ENCODE measurements around the gene DSCAM. TPM values are rescaled to one million over a fixed set of nuclear protein-coding genes. Genes with fewer than 3 reads are reported as not detected.
A peak's percentile ranks its signal among the peaks of the same experiment; 100 is the strongest.

Gene DSCAM
- total RNA-seq, 2 donors from 2014 or later: 18.5 to 25.5 TPM

DNA sequence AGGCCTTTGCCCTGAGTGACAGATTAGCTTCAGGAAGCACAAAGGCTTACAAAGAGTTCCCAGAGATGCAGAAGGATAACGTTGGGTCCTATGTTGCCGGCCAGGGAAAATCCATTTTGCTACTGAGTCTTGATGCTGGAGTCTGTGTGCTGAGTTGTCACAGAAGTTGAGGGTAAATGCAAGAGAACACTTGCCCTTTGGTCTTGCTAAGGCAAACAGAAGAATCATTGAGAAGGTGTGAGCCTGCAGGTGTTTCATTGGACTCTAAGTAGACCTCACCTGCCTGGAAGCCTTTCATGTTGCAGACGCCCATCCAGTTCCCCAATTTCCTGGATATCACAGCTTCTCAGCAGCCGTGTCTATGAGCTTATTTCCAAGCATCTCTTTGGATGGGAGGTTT is 874.5 kb downstream of the DSCAM start:
- Histone ChIP-seq H3K9me3 (ENCODE audit: control insufficient read depth, low read length) (no peaks in the 10 kb centered on the region), H3K27ac (ENCODE audit: low read depth, low read length) (no peak overlapping the region), H3K27me3 (ENCODE audit: control insufficient read depth, insufficient read depth, low read length, poor library complexity, severe bottlenecking) (peaks cover 4% of the 10 kb centered on the region), H3K9ac (ENCODE audit: extremely low read depth, low read length, poor library complexity, severe bottlenecking) (no peak overlapping the region), H3K4me3 (ENCODE audit: low read length) (peak overlapping the region; percentile 7), H3K36me3 (ENCODE audit: control insufficient read depth, insufficient read depth, low read length) (no peaks in the 10 kb centered on the region), H3K4me1 (ENCODE audit: control insufficient read depth, insufficient read depth, low read length) (peaks cover 3% of the 10 kb centered on the region)
- Mint-ChIP-seq H3K36me3 (ENCODE audit: low read depth) (no peaks in the 10 kb centered on the region), H3K4me3 (no peak overlapping the region), H3K27ac (no peak overlapping the region), H3K9me3 (peaks cover 2% of the 10 kb centered on the region), H3K27me3 (ENCODE audit: insufficient read depth) (peaks cover 4% of the 10 kb centered on the region), H3K4me1 (peaks cover 2% of the 10 kb centered on the region)
- peak; percentile 8 for DNase-seq
- TF ChIP-seq, protein P1, sequence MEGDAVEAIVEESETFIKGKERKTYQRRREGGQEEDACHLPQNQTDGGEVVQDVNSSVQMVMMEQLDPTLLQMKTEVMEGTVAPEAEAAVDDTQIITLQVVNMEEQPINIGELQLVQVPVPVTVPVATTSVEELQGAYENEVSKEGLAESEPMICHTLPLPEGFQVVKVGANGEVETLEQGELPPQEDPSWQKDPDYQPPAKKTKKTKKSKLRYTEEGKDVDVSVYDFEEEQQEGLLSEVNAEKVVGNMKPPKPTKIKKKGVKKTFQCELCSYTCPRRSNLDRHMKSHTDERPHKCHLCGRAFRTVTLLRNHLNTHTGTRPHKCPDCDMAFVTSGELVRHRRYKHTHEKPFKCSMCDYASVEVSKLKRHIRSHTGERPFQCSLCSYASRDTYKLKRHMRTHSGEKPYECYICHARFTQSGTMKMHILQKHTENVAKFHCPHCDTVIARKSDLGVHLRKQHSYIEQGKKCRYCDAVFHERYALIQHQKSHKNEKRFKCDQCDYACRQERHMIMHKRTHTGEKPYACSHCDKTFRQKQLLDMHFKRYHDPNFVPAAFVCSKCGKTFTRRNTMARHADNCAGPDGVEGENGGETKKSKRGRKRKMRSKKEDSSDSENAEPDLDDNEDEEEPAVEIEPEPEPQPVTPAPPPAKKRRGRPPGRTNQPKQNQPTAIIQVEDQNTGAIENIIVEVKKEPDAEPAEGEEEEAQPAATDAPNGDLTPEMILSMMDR (conservative IDR thresholded peaks at IDR 0.05): no peak
- 59 to 80% methylated on average over 2 to 4 of the region's 4 CpGs for WGBS, 2 experiments (ENCODE audit: insufficient coverage in 1 of 2, insufficient read length in 1 of 2)

DNA sequence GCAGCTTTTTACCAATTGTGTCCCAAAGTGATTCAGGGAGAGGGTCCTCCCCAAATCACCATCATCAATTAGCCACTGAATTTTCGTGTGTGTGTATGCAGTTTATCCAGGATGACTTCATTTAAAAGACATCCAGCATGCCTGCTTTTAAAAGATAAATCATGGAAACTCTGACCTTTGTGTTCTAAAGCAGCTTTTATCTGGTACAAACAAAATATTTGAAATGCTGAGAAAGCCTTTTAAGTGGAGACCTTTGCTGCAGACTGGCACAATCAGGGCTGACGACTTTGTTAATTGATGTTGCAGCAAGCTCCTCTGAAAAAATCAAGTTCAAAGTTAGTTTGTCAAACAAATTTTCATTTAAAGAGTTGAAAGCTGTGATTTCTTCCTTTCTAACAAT is 875.0 kb downstream of the DSCAM start:
- peak overlapping the region; percentile 7 for H3K4me3 ChIP-seq (ENCODE audit: low read length)
- H3K4me1 ChIP-seq (ENCODE audit: control insufficient read depth, insufficient read depth, low read length): peaks cover 3% of the 10 kb centered on the region
- peak overlapping the region; percentile 38 for H3K27ac ChIP-seq (ENCODE audit: low read depth, low read length)
- no peaks in the 10 kb centered on the region for H3K36me3 ChIP-seq (ENCODE audit: control insufficient read depth, insufficient read depth, low read length)
- no peak for DNase-seq
- H3K36me3 Mint-ChIP-seq (ENCODE audit: low read depth): no peaks in the 10 kb centered on the region
- no peak overlapping the region for H3K4me3 Mint-ChIP-seq
- peaks cover 4% of the 10 kb centered on the region for H3K27me3 Mint-ChIP-seq (ENCODE audit: insufficient read depth)
- H3K9me3 ChIP-seq (ENCODE audit: control insufficient read depth, low read length): no peaks in the 10 kb centered on the region
- TF ChIP-seq, protein P1 (conservative IDR thresholded peaks at IDR 0.05): no peak
- H3K9me3 Mint-ChIP-seq: peaks cover 5% of the 10 kb centered on the region
- H3K27me3 ChIP-seq (ENCODE audit: control insufficient read depth, insufficient read depth, low read length, poor library complexity, severe bottlenecking): peaks cover 4% of the 10 kb centered on the region
- H3K9ac ChIP-seq (ENCODE audit: extremely low read depth, low read length, poor library complexity, severe bottlenecking): no peak overlapping the region
- H3K27ac Mint-ChIP-seq: no peak overlapping the region
- H3K4me1 Mint-ChIP-seq: peaks cover 2% of the 10 kb centered on the region
- 55 to 57% methylated on average over 2 of the region's 2 CpGs for WGBS, 2 experiments (ENCODE audit: insufficient coverage in 1 of 2, insufficient read length in 1 of 2)

DNA sequence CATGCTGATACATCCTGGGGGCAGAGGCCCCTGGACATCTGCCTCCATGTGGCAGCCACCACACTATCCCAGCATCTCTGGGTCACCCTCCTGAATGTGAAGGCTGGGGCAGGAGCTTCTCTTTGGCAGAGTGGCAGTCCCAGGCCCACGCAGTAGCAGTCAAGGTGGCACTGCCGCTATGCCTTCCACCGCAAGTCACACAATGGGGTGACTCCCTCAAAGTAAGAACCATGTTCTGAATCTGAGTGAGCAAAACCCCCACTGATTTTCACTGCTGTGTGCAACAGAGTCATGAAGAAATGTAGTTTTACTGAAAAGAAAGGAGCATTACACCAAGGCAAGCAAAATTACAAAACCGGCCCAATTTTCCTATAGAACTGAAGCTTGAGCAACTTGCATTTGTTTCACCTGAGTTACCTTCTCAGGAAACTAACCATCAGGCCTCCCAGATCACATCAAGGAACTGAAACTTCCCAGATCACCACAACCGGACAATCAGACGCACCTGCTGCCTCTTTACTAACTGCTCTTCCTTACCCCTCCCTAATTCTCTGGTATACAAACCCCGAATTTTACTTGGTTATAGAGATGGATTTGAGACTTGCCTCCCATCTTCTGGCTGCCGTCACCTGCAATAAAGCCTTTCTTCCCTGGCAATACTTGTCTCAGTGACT is 877.1 kb downstream of the DSCAM start:
- WGBS, 2 experiments (ENCODE audit: insufficient coverage in 1 of 2, insufficient read length in 1 of 2): 91 to 95% methylated on average over 4 to 8 of the region's 8 CpGs
- H3K9me3 Mint-ChIP-seq: peaks cover 14% of the 10 kb centered on the region

More for the DNA sequence above, 877.1 kb downstream of the DSCAM start:
- peaks cover 3% of the 10 kb centered on the region for H3K27me3 Mint-ChIP-seq (ENCODE audit: insufficient read depth)
- H3K27me3 ChIP-seq (ENCODE audit: control insufficient read depth, insufficient read depth, low read length, poor library complexity, severe bottlenecking): peaks cover under 1% of the 10 kb centered on the region
- H3K27ac ChIP-seq (ENCODE audit: low read depth, low read length): no peak overlapping the region
- H3K9ac ChIP-seq (ENCODE audit: extremely low read depth, low read length, poor library complexity, severe bottlenecking): no peak overlapping the region
- H3K4me1 ChIP-seq (ENCODE audit: control insufficient read depth, insufficient read depth, low read length): peaks cover 3% of the 10 kb centered on the region
- DNase-seq: no peak
- peaks cover 2% of the 10 kb centered on the region for H3K4me1 Mint-ChIP-seq
- H3K36me3 ChIP-seq (ENCODE audit: control insufficient read depth, insufficient read depth, low read length): no peaks in the 10 kb centered on the region
- H3K4me3 Mint-ChIP-seq: no peak overlapping the region
- no peak overlapping the region for H3K27ac Mint-ChIP-seq
- H3K9me3 ChIP-seq (ENCODE audit: control insufficient read depth, low read length): no peaks in the 10 kb centered on the region
- no peak overlapping the region for H3K4me3 ChIP-seq (ENCODE audit: low read length)
- no peaks in the 10 kb centered on the region for H3K36me3 Mint-ChIP-seq (ENCODE audit: low read depth)
- TF ChIP-seq, protein P1 (conservative IDR thresholded peaks at IDR 0.05): no peak

All from endodermal cell (in vitro differentiated cells).